LNCAP (cell line): ENCODE data around the gene ZNF592.

Source experiments
- CTCF ChIP-seq: fragments of 450-650 bp; IDR thresholded peaks from 2 replicates; pipeline ENCODE4 v1.5.1; 2017; ENCODE audit warnings: mild to moderate bottlenecking

The ZNF592 gene

DNA sequence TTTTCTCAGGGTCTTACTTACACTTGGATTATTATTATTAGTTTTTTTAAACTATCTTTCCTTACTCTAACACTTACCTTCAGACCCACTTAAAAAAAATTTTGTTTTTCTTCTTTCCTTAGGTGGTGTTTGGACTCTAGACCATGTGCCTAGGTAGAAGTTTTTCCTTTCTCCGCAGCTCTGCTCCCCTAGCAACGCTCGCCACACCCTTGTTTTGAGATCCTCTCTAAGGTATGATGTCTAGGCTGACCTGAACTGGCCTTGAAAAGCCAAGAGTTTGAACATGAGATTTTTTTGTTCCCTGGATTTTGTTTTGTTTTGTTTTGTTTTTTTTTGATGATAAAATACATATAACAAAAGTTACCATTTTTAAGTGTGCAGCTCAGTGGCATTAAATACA lies 16.2 kb downstream of the ZNF592 start:
- no peak for TF ChIP-seq CTCF

- no peak for TF ChIP-seq CTCF
Observed at GRCh38 chr15:84764989-84765388, 16.6 kb downstream of the ZNF592 start.

GRCh38 chr15:84765675-84766074 lies 17.3 kb downstream of the ZNF592 start:
- no peak for TF ChIP-seq CTCF

DNA sequence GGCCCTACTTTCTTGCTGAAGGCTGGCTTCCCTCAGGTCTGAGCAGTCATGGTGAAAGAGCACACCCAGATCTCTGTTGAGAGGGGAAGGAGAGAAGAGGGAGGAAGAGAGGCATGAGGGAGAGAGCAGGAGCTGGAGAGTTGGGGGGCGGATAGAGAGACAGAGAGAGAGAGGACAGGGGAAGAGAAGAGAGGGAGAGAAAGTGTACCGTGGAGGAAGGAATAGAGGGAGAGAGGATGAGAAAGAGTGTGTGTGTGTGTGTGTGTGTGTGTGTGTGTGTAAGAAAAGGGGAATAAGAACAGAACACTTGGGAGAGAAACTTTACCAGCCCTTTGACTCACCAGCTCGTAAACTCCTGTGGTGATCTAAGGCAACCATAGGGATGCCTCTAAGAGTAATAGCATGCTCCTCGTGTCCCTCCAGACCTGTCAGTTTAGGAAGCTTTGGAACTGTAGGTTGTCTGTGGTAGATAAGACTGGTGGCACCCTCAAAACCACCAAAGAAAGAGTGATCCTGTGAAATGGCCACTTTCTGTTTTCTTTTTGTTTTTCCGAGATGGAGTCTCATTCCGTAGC lies 18.2 kb downstream of the ZNF592 start:
- TF ChIP-seq CTCF: no peak

- no peak for TF ChIP-seq CTCF
Observed at GRCh38 chr15:84772031-84772430, 23.6 kb downstream of the ZNF592 start.

- TF ChIP-seq CTCF: no peak
Observed at GRCh38 chr15:84772467-84772866, 24.1 kb downstream of the ZNF592 start.

- TF ChIP-seq CTCF: no peak
Observed at GRCh38 chr15:84773716-84774115, 25.3 kb downstream of the ZNF592 start.

GRCh38 chr15:84775867-84776449 lies 27.6 kb downstream of the ZNF592 start:
- TF ChIP-seq CTCF: no peak
